GM18909 (cell line): Measurements from ENCODE around the gene DYRK1A.
"Not testable (repeated sequence)": the region's sequence is repeated elsewhere in the genome, so short reads cannot be mapped to it uniquely, and the experiment has no call there.

Experiments used
- ATAC-seq: cut with Tn5 transposase; IDR thresholded peaks from one replicate; pipeline ENCODE4 v1.9.1; 2021; ENCODE audit warnings: mild to moderate bottlenecking; ENCODE audit not compliant: unreplicated experiment, poor library complexity

Gene DYRK1A

DNA sequence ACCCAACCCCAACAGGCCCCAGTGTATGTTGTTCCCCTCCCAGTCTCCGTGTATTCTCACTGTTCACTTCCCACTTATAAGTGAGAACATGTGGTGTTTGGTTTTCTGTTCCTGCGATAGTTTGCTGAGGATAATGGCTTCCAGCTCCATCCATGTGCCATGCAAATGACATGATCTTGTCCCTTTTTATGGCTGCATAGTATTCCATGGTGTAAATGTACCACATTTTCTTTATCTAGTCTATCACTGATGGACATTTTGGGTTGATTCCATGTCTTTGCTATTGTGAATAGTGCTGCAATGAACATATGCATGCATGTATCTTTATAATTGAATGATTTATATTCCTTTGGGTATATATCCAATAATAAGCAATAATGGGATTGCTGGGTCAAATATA lies 174.6 kb downstream of the DYRK1A start:
- ATAC-seq, result not testable (repeated sequence)

DNA sequence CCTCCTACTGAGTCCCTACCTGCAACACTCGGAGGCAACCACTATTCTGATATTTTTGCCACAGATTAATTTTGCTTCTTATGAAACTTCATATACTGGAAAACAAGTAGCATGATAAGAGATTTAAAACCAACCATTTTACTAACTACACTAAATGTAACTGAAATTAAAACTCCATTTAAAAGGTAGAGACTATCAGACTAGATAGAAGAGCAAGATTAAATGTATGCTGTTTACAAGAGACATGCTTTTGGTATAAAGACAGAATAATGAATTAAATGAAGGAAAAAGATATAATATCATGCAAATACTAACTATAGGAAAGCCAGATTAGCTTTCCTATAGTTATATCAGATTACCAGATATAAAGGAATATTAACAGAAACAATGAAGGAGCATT lies 175.9 kb downstream of the DYRK1A start:
- no peak for ATAC-seq

DNA sequence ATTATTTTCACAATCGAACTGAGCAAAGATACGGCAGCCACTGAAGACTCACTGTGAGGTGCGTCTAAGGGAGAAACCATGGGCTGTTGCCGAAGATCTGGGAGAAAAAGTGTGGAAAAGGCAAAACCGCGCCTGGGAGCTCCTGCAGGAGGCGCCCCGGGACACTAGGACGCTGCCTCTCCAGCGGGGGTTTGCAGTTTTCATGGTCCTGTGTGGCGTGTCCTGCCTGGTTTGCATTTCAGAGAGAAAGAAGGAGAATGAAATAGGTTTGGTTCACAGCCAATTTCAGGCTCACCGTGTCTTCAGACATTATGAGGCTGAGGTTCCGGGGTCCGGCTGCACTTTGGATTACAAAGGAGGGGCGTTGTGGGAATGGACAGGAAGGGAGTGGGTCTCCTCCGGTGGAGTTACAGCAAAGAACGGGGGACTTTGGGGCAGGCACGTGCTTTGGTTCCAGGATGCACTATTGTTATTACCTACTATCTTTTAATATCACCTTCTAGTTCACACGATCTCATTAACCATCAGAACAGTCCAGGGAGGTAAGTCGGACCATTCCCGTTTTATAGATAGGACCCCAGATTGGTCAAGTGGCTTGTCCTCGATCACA lies 179.8 kb downstream of the DYRK1A start:
- ATAC-seq, result no peak

DNA sequence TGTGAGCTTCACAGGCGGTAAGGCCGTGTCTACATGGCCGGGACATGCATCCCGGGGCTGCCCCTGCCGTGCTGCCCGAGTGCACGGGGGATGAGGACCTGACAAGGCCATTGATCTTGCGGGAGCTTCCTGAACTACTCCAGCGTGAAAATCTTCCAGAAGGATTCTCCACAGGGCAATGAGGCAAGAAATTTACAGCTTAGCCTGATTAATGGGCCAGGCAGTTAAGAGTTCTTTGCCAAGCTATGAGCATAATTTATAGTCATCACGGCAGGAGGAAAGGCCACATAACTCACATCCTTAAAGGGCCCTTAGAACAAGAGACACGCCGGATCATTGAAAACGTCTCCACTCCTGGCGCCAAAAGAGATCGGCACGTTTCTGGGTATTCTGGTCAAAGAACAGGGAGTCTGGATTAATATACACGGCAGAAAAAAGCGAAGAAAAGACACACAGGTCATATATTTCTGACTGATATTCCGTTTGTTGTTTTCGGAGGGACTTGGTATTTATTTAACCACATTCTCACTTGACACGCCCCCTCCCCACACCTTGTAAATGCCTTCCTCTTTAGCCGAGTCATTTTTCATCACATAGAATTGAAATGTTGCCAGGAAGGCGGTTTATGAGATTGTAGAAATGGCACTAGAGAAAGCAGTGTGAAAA lies 180.5 kb downstream of the DYRK1A start:
- no peak for ATAC-seq

DNA sequence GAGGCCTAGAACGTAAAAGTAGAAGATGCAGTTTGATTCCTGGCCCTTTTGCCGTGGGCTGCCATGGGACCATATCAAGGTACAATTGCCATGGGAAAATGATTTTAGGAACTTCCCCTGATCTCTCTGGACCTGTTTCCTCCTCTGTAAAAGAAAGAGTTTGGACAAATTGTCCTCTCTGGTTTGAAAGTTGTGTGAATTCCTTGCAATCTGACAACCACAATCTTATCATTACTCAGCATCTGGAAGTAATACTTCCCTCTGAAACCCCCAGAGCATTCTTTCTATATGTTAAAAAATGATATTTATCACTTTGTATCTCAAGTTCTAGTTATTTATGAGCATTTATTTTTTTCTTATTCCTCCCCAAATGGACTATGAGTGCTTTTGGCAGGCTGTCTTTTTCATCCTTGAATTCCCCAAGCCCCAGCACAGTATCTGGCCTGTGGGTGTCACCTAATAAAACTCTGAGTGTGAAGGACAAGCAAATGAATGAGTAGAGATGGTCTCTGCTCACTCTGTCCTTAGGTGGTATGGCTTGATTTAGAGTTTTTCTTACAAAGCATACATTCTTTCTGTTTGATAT lies 181.1 kb downstream of the DYRK1A start:
- ATAC-seq, result no peak

- no peak for ATAC-seq
Observed at GRCh38 chr21:37548521-37548981, 182.0 kb downstream of the DYRK1A start.

GRCh38 chr21:37549730-37550129 lies 183.2 kb downstream of the DYRK1A start:
- not testable (repeated sequence) for ATAC-seq

GRCh38 chr21:37550157-37550556 lies 183.6 kb downstream of the DYRK1A start:
- no peak for ATAC-seq

DNA sequence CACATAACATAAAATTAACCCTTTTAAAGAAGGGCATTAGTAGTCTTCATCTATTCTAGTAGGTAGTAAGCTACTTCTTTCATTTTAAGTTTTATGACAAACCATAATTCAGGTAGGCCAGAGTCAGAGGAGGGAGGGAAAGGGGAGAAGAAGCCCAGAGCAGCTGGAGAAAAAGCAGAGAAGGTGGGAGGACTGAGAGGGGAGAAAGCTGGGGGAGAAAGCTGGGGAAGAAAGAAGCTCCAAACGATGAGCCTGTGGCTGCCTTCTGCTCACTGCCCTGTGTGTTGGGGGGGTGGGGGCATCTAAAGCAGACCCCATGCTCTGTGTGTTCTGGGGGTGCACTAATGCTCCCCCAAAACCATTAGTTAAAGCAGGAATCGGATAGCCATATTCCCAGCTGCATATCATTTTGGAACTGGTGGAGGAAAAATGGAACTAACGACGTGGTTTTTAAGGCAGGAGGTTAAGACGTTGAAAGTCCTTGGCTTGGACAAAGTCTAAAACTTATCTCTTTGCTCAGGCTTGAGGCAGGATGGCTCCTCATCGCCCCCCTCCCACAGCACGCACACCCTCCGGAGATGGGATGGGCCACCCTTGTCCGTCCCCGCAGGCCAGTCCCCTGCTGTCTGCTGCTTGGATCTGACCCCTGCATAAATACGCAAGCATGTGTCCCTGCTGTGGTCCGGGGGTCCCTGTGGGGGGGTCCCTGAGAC lies 184.2 kb downstream of the DYRK1A start:
- no peak for ATAC-seq

DNA sequence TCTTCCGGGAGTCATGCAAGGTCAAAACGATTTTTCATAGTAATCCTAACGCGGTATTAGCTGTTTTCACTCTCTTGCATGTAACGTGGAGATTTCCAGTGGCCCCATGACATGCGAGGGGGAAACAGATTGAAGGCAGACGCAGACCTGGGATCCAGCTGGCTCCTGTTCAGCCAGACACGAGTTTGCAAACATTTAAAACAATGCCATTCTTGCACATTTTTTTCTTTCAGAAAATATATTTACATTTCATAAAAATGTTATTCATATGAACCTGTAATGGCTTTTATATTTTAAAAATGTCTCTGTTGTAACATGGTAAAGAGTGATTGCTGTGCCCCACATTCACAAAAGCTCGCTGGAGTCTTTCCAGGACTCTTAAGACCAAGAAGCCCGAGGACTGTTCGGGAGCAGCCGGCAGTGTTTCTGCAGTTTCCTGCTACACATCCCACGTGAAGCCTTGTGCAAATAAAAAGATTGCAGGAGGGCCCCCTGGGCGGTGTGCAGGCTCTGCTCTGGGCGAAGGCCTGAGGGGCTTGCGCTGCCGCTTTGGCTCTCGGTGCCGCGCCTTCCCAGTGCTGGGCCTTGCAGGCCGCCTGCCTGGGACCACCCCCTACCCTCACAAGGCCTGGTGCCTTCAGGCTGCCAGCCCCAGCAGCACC lies 184.9 kb downstream of the DYRK1A start:
- no peak for ATAC-seq

DNA sequence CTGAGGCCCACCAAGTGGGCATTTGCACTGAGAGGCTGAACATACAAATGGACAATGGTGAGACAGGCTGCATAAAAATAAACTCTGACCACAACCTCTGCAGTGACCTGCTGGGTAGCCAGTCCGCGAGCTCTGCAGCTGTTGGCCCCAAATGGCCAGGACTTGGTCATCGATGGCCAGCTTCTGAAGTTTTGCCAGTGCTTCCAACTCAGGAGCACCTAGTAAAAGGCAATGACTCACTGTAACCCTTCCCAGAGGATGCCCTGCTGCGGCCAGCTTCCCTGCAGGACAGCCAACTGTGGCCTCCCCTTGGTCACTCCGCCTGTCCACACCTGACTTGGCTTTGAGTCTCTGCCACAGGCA lies 185.4 kb downstream of the DYRK1A start:
- ATAC-seq, result no peak

DNA sequence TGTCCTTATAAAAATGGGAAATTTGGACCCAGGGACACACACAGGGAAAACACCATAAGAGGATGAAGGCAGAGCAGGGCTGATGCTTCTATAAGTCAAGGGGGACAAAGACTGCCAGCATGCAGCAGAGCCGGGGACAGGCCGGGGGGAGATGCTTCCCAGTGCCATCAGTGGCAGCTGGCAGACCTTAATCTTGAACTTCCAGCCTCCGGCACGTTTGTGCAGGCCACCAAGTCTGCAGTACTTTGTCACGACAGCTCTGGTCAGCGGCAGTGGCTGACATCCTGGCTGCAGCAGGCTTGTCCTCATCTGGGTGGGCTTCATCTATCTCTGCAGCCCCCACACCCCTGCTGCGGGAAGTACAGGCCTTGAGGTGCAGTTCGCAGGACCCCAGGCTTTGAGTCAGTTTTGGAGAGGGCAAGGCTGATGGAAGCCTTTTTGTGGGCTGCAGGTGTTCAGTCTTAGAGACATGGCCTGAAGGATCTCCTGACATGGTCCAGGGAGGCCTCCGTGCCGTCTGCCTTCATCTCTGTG lies 186.0 kb downstream of the DYRK1A start:
- no peak for ATAC-seq

- no peak for ATAC-seq
Observed at GRCh38 chr21:37553078-37553481, 186.5 kb downstream of the DYRK1A start.

- ATAC-seq, result no peak
Observed at GRCh38 chr21:37554661-37555379, 188.2 kb downstream of the DYRK1A start.

DNA sequence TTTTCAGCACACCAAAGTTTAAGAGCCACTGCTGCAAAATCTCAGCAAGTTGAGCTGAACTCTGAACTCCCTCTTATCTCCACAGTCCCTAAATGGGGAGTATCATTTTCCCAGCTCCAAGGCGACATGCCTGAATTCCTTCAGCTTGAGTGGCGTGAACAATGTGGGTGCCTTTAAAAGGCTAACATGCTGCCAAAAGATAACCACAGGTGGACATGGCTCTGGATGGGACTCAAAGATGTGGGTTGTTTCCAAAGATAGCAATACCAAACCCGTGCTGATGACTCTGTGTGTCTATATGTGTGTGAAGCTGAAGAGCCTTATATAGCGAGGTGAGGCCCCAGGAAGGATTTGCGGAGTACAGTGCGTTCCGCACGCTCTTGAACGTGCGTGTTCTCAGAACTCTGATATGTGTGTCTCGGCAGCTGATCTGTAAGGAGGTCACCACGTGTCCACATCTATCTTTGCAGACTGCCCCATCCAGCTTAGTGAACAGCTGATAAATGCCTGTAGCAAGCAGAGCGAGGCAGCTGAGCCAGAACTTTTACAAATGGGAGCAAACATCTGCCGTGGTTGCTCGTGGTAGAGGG lies 189.2 kb downstream of the DYRK1A start:
- ATAC-seq, result no peak

- ATAC-seq, result peak; percentile 99
Observed at GRCh38 chr21:37557261-37557950, 190.8 kb downstream of the DYRK1A start.

DNA sequence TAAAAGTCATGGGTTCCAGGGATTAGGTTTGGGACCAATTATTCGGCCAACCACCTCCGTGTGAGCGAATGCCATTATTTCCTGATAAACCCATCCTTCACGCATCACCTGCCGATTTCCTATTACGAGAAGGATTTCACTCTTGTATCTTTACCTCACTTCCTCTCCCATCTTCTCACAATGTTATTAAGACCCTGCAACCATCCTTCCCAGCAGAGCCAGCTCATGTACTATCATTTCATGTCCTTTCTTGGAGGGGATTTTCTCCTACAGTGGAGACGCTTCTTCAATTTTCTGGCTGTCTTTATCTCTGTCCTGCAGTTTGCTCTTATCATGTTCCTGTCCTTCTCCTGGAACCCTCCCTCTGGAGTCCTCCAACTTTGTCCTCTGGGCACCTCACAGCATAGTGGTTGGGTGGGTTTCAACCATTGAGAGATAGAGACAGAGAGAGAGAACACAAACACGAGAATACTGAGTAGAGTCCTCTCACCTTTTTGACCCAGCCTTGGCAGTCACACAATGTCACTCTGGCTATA lies 192.2 kb downstream of the DYRK1A start:
- ATAC-seq, result no peak

DNA sequence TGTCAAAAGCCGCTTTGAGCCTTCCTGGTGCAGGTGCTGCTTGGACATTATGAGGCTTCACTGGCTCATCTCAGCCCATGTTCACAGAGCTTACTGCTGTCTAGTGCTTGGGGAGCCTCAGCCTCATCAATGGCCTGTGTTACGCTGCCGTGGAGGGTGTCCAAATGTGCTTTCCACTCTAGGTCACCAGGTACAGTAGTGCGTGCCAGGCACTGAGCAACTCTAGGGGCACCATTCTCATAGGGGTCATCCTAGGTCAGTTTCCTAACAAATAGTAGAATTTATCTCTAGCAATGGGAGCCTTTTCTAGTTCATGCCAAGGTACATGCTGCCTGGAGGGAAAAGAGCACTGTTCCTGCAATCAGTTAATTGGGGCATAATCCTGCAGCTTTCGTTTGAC lies 193.8 kb downstream of the DYRK1A start:
- ATAC-seq, result no peak

GRCh38 chr21:37561506-37561905 lies 194.9 kb downstream of the DYRK1A start:
- no peak for ATAC-seq
